ENCODE results near the gene OSBPL2. TPM values are rescaled to one million over a fixed set of nuclear protein-coding genes. Genes with fewer than 3 reads are reported as not detected.

OSBPL2 gene
- total RNA-seq, 1 donor from 2014 or later: 49.8 TPM

DNA sequence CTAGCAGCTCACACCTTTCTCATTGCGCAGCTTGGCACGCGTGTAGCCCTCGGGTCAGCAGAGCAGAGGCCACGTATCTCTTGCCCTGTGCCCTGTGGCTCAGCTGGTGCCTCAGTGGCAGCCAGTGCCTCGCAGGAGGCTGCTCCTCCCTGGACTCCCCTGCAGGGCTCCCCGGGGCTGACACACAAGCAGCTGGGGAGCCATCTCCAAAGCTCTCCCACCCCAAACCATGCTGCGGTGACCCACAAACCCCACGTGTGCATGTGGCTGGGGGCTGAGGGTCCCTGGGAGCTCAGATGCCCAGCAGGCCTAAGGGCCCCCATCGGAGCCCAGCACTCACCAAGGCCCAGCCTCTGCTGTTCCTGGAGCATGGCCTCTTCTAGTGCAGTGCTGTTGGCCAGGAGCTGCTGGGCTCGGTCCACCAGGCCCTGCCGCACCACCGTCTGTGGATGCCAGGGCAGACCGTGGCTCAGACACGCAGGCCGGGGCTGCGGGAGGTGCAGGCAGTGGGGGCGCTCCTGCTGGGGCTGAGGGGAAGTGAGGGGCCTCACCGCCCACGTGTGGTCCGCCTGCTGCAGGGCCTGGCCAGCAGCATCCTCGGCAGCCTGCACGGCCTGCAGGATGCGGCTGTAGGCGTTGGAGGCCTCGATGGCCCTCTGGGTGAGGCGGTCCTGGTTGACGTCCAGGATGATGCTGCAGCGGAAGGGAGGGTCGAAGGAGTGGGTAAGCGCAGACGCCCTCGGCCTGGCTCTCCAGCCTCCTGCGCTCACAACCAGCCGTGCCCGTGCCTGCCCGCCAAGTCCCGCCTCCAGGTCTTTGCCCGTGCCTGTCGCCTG lies 78.2 kb downstream of the OSBPL2 start:
- DNase-seq (ENCODE audit: low read depth): peak; percentile 50
- no peak overlapping the region for H3K4me3 ChIP-seq (ENCODE audit: low read depth, low read length)
- TF ChIP-seq, protein P1, sequence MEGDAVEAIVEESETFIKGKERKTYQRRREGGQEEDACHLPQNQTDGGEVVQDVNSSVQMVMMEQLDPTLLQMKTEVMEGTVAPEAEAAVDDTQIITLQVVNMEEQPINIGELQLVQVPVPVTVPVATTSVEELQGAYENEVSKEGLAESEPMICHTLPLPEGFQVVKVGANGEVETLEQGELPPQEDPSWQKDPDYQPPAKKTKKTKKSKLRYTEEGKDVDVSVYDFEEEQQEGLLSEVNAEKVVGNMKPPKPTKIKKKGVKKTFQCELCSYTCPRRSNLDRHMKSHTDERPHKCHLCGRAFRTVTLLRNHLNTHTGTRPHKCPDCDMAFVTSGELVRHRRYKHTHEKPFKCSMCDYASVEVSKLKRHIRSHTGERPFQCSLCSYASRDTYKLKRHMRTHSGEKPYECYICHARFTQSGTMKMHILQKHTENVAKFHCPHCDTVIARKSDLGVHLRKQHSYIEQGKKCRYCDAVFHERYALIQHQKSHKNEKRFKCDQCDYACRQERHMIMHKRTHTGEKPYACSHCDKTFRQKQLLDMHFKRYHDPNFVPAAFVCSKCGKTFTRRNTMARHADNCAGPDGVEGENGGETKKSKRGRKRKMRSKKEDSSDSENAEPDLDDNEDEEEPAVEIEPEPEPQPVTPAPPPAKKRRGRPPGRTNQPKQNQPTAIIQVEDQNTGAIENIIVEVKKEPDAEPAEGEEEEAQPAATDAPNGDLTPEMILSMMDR (IDR thresholded peaks at IDR 0.05; ENCODE audit: insufficient read depth, low read length, severe bottlenecking): no peak
- no peaks in the 10 kb centered on the region for H3K27me3 ChIP-seq (ENCODE audit: control insufficient read depth, insufficient read depth, low read length)
- FAIRE-seq: no peak
- H3K36me3 ChIP-seq (ENCODE audit: control insufficient read depth, insufficient read depth, low read length): peaks cover 62% of the 10 kb centered on the region

- Histone ChIP-seq H3K36me3 (ENCODE audit: control insufficient read depth, insufficient read depth, low read length) (peaks cover 62% of the 10 kb centered on the region), H3K27me3 (ENCODE audit: control insufficient read depth, insufficient read depth, low read length) (no peaks in the 10 kb centered on the region), H3K4me3 (ENCODE audit: low read depth, low read length) (no peak overlapping the region)
- TF ChIP-seq, protein P1 (IDR thresholded peaks at IDR 0.05; ENCODE audit: insufficient read depth, low read length, severe bottlenecking): no peak
- no peak for FAIRE-seq
- no peak for DNase-seq (ENCODE audit: low read depth)
Observed at GRCh38 chr20:62317167-62317655, 78.9 kb downstream of the OSBPL2 start.

DNA sequence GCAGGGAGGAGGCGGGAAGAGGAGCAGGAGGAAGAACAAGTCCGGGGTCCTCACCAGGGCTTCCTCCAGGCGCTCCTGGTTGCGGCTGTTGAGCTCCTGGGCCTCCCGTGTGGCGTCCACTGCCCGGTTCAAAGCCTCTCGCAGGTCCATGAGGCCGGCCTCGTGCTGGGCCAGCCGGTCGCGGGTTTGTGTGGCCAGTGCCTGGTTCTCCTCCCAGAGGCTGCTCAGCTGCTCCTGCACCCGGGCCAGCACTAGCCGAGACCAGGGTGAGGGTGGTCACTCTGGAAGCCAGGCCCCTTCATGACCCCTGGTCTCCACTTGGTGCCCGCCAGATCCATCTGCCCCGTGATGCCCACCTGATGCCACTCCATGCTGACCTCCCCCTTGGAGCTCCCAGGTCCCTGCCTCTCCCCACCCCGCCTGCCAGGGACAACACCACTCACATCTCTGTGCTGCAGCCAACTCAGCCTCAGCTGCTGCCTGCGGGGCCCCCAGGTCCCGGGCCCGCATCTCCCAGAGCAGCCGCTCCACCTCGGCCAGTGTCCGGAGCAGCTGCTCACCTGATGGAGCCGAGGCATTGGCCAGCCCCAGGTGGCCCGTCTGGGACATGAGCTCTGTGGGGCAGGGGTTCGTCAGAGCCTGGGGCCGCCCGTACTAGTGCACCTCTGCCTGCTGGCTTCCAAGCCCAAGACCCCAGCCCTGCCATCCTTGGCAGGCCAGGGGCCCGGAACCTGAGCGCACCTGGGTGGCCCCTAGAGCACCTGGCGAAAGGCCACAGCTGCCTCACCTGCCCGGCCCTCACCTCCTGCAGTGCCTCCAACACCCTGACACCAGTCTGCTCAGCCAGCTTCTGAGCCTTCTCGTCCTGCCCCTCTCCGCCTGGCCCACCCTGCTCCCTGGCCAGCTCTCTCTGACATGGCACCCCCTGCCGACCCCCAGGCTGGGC lies 80.4 kb downstream of the OSBPL2 start:
- FAIRE-seq: no peak
- H3K36me3 ChIP-seq (ENCODE audit: control insufficient read depth, insufficient read depth, low read length): peaks cover 55% of the 10 kb centered on the region

DNA sequence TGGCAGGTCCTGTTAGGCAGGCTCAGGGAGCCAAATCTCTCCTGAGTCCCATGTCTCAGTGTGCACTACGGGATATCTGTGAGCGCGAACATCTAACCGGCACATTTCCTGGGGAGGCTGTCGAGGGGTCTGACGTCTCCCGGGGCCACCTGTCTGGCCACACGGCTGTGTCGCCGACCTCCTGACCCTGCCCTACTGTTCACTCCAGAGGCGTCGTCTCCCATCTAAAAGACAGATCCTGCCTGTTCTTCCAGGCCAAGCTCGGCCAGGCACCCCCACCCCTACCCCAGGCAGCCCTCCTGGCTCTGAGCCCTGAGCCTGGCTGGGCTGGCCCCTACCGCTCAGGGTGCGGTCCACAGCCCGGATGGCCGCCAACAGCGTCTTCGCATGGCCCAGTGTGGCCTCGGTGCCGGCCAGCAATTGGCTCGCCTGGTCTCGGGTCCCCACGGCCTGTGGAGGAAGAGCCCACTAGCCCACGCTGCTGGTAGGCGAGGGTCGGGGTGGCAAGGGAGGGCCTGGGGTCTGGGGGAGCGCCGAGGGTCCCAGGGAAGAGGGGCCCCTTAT lies 81.1 kb downstream of the OSBPL2 start:
- Histone ChIP-seq H3K27me3 (ENCODE audit: control insufficient read depth, insufficient read depth, low read length) (no peaks in the 10 kb centered on the region), H3K4me3 (ENCODE audit: low read depth, low read length) (no peak overlapping the region), H3K36me3 (ENCODE audit: control insufficient read depth, insufficient read depth, low read length) (peaks cover 55% of the 10 kb centered on the region)
- FAIRE-seq: no peak
- no peak for DNase-seq (ENCODE audit: low read depth)
- TF ChIP-seq, protein P1 (IDR thresholded peaks at IDR 0.05; ENCODE audit: insufficient read depth, low read length, severe bottlenecking): no peak

More for the DNA sequence above, 80.4 kb downstream of the OSBPL2 start:
- no peak for DNase-seq (ENCODE audit: low read depth)
- H3K27me3 ChIP-seq (ENCODE audit: control insufficient read depth, insufficient read depth, low read length): no peaks in the 10 kb centered on the region
- TF ChIP-seq, protein P1 (IDR thresholded peaks at IDR 0.05; ENCODE audit: insufficient read depth, low read length, severe bottlenecking): no peak
- no peak overlapping the region for H3K4me3 ChIP-seq (ENCODE audit: low read depth, low read length)

GRCh38 chr20:62320581-62321354 lies 82.4 kb downstream of the OSBPL2 start:
- no peaks in the 10 kb centered on the region for H3K27me3 ChIP-seq (ENCODE audit: control insufficient read depth, insufficient read depth, low read length)
- no peak overlapping the region for H3K4me3 ChIP-seq (ENCODE audit: low read depth, low read length)
- DNase-seq (ENCODE audit: low read depth): no peak
- H3K36me3 ChIP-seq (ENCODE audit: control insufficient read depth, insufficient read depth, low read length): peaks cover 53% of the 10 kb centered on the region
- TF ChIP-seq, protein P1 (IDR thresholded peaks at IDR 0.05; ENCODE audit: insufficient read depth, low read length, severe bottlenecking): no peak
- no peak for FAIRE-seq

All from bronchial epithelial cell (primary cell).